AG09309 (cell line): ENCODE data around the gene RPL10.
A peak's percentile ranks its signal among the peaks of the same experiment; 100 is the strongest.

Experiments
- DNase-seq: peaks from one replicate; pipeline ENCODE4 v3.0.0-alpha.2; 2010; ENCODE audit warnings: low read depth
- H3K4me3 ChIP-seq: 2 replicates; pipeline ENCODE4 v1.5.1; 2011; ENCODE audit warnings: mild to moderate bottlenecking, low read depth, low read length, moderate library complexity; ENCODE audit not compliant: control insufficient read depth
- TF ChIP-seq, protein P1 (sequence below): IDR thresholded peaks from 2 replicates; pipeline ENCODE4 v1.5.1; 2011; ENCODE audit warnings: mild to moderate bottlenecking, low read depth, low read length, inconsistent platforms; ENCODE audit not compliant: insufficient read depth, control insufficient read depth; ENCODE audit errors: missing control alignments

Gene RPL10

DNA sequence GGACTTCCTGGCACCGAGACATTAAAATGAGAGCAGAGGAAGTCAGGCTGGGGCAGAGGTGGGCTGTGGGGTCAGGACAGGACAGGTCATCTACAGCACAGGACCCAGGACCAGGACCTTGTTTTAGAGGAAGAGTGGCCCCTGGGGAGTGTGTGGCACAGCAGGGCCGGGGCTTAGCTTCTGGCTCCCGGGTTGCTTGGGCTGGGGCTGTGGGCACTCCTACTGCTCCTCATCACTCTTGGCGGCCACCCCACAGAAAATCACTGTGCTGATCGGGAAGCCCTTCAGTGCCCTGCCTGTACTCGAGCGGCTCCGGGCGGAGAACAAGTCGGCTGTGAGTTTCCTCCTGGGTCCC lies 22.2 kb downstream of the RPL10 start:
- DNase-seq, result no peak
- no peak overlapping the region for H3K4me3 ChIP-seq
- TF ChIP-seq, protein P1, sequence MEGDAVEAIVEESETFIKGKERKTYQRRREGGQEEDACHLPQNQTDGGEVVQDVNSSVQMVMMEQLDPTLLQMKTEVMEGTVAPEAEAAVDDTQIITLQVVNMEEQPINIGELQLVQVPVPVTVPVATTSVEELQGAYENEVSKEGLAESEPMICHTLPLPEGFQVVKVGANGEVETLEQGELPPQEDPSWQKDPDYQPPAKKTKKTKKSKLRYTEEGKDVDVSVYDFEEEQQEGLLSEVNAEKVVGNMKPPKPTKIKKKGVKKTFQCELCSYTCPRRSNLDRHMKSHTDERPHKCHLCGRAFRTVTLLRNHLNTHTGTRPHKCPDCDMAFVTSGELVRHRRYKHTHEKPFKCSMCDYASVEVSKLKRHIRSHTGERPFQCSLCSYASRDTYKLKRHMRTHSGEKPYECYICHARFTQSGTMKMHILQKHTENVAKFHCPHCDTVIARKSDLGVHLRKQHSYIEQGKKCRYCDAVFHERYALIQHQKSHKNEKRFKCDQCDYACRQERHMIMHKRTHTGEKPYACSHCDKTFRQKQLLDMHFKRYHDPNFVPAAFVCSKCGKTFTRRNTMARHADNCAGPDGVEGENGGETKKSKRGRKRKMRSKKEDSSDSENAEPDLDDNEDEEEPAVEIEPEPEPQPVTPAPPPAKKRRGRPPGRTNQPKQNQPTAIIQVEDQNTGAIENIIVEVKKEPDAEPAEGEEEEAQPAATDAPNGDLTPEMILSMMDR, result no peak

GRCh38 chrX:154426916-154427770 lies 29.0 kb downstream of the RPL10 start:
- DNase-seq, result no peak
- H3K4me3 ChIP-seq, result no peak overlapping the region
- TF ChIP-seq, protein P1, result no peak

- peak within 1 kb of the TSS; percentile 67 for H3K4me3 ChIP-seq
- TF ChIP-seq, protein P1, result no peak
- peak; percentile 78 for DNase-seq
Observed at GRCh38 chrX:154428176-154429171, 30.3 kb downstream of the RPL10 start, which contains the start of gene ATP6AP1. ATP6AP1 (plus strand) TSS chrX:154428677; CDS start chrX:154428693, 16 bp downstream.

GRCh38 chrX:154429711-154430110 lies 31.5 kb downstream of the RPL10 start:
- no peak for DNase-seq
- TF ChIP-seq, protein P1, result no peak
- H3K4me3 ChIP-seq, result no peak overlapping the region

DNA sequence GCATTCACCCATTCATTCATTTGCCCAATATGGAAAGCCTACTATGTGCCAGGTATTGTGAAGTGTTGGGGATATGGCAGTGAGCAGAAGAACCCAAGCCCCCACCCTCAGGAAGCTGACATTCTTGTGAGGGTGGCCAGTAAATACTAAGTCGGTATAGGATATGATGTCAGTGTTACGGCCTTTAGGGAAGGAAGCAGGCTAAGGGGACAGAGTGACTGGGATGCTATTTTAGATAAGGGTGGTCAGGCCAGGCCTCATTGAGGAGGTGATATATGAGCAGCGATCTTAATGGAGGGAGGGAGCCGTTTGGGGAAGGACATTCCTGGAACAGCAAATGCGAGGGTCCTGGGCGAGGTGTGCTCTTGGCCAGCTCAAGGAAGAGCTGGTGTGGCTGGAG lies 32.3 kb downstream of the RPL10 start:
- no peak for DNase-seq
- H3K4me3 ChIP-seq, result no peak overlapping the region
- TF ChIP-seq, protein P1, result no peak

- TF ChIP-seq, protein P1, result no peak
- no peak for DNase-seq
- no peak overlapping the region for H3K4me3 ChIP-seq
Observed at GRCh38 chrX:154430916-154431315, 32.7 kb downstream of the RPL10 start.
